Urinary bladder (tissue), 2 donors: ENCODE data around the gene SDR42E1. TPM values are rescaled to one million over a fixed set of nuclear protein-coding genes. Genes with fewer than 3 reads are reported as not detected.

Experiments used
- polyA plus RNA-seq: library from polyadenylated mRNA; stranded (reverse); fragments of 200-250 nt; gene quantifications from one replicate; pipeline ENCODE4 v1.2.3, GENCODE V29; 2013
- total RNA-seq: library from RNA; depleted of rRNA; stranded (reverse); fragments of >200 nt; gene quantifications from one replicate; pipeline ENCODE4 v1.2.3, GENCODE V29; 2014
- donor health status: healthy.

The SDR42E1 gene
- total and polyA plus RNA-seq, 2 donors, result 1.3 to 5.3 TPM

Other genes with a start within 250 kb of the SDR42E1 start
- 13.0 TPM for gene PLCG2, start 232.2 kb downstream of the SDR42E1 start, total RNA-seq
- 8.0 TPM for gene PLCG2, start 232.2 kb downstream of the SDR42E1 start, polyA plus RNA-seq
- gene HSD17B2, start 23.8 kb upstream of the SDR42E1 start, total RNA-seq, result 31.6 TPM
- gene HSD17B2, start 23.8 kb upstream of the SDR42E1 start, polyA plus RNA-seq, result 83.2 TPM
- 29.4 TPM for gene MPHOSPH6, start 158.8 kb upstream of the SDR42E1 start, total RNA-seq
- gene MPHOSPH6, start 158.8 kb upstream of the SDR42E1 start, polyA plus RNA-seq, result 20.3 TPM